MCF 10A (cell line): ENCODE results near the gene MED26. TPM values are rescaled to one million over a fixed set of nuclear protein-coding genes. Genes with fewer than 3 reads are reported as not detected.

Experiments used
- BruUV-seq: library from RNA; stranded (reverse); fragments of 400-500 nt; replicated peaks from 2 replicates; lab custom pipeline; 2021; lab: Mats Ljungman, UMichigan
- CTCF ChIA-PET: fragments of 300-600 bp; sonication (Branson Sonifier 250); formaldehyde crosslinking; extraction: SDS; loops from one replicate; lab custom pipeline; 2021; ENCODE audit warnings: antibody characterized with exemption, inconsistent platforms; lab: Yijun Ruan, JAX
- POLR2A ChIA-PET: fragments of 300-600, 350-650 bp; sonication (Branson Sonifier 250); formaldehyde crosslinking; extraction: SDS; loops from one replicate; lab custom pipeline; 2020; ENCODE audit warnings: antibody characterized with exemption, inconsistent platforms; lab: Yijun Ruan, JAX
- DNase-seq: peaks from one replicate; pipeline ENCODE4 v3.0.0-alpha.2; 2018; ENCODE audit not compliant: unreplicated experiment
- H3K27ac Mint-ChIP-seq: one replicate; pipeline ENCODE4 v1.8.0; 2022; ENCODE audit warnings: mild to moderate bottlenecking, low read depth, mixed read lengths; ENCODE audit not compliant: unreplicated experiment
- H3K27me3 Mint-ChIP-seq: one replicate; pipeline ENCODE4 v1.8.0; 2022; ENCODE audit warnings: mixed read lengths; ENCODE audit not compliant: insufficient read depth, unreplicated experiment
- H3K36me3 Mint-ChIP-seq: one replicate; pipeline ENCODE4 v1.8.0; 2022; ENCODE audit warnings: mild to moderate bottlenecking, moderate library complexity, mixed read lengths; ENCODE audit not compliant: insufficient read depth, unreplicated experiment
- H3K4me1 Mint-ChIP-seq: one replicate; pipeline ENCODE4 v1.8.0; 2022; ENCODE audit warnings: mixed read lengths; ENCODE audit not compliant: insufficient read depth, unreplicated experiment
- H3K4me3 Mint-ChIP-seq: one replicate; pipeline ENCODE4 v1.8.0; 2022; ENCODE audit warnings: mild to moderate bottlenecking, moderate library complexity, mixed read lengths; ENCODE audit not compliant: unreplicated experiment
- H3K9me3 Mint-ChIP-seq: one replicate; pipeline ENCODE4 v1.8.0; 2022; ENCODE audit warnings: mixed read lengths; ENCODE audit not compliant: unreplicated experiment
- intact Hi-C: fragments of 100-400 bp; cut with micrococcal nuclease; formaldehyde crosslinking; loops from 2 replicates; pipeline ENCODE4 v1.14.1; 2022
- total RNA-seq: library from RNA; stranded (reverse); gene quantifications from 2 replicates; pipeline ENCODE4 v1.2.3, GENCODE V29; 2022
- TF ChIP-seq, protein P1 (sequence below): fragments of 200-600 bp; IDR thresholded peaks from one replicate; pipeline ENCODE4 v1.8.0; 2022; ENCODE audit warnings: antibody characterized with exemption, mild to moderate bottlenecking; ENCODE audit not compliant: unreplicated experiment

Gene MED26
- total RNA-seq, 1 experiment from 2014 or later = 12.9 TPM

DNA sequence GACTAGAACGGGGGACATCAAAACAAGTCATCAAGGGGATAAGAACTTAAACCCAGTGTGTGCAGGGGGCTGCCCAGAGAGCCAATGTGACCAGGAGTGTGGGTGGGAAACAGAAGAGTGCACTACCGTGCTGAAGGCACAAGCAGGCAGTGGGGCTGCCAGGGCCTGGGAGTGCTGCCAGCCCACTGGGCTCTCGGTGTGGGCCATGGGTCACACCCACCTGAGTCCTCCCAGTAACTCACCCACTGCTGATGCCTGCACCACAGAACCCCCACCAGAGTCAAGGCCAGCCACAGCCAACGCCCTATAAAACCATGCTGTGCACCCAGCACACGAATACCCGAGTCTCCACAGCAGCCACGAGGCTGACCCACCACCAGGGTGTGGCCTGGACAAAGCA is 8.5 kb downstream of the MED26 start:
- H3K4me1 Mint-ChIP-seq = peaks cover 33% of the 10 kb centered on the region
- no peaks in the 10 kb centered on the region for H3K9me3 Mint-ChIP-seq
- no TSS peak for BruUV-seq

GRCh38 chr19:16618248-16618647 is 9.8 kb downstream of the MED26 start:
- intact Hi-C loops = no loop called here
- Mint-ChIP-seq H3K4me1 (peaks cover 35% of the 10 kb centered on the region), H3K9me3 (no peaks in the 10 kb centered on the region), H3K27me3 (no peaks in the 10 kb centered on the region), H3K4me3 (no peak overlapping the region), H3K27ac (no peak overlapping the region), H3K36me3 (no peaks in the 10 kb centered on the region)
- TF ChIP-seq, protein P1, sequence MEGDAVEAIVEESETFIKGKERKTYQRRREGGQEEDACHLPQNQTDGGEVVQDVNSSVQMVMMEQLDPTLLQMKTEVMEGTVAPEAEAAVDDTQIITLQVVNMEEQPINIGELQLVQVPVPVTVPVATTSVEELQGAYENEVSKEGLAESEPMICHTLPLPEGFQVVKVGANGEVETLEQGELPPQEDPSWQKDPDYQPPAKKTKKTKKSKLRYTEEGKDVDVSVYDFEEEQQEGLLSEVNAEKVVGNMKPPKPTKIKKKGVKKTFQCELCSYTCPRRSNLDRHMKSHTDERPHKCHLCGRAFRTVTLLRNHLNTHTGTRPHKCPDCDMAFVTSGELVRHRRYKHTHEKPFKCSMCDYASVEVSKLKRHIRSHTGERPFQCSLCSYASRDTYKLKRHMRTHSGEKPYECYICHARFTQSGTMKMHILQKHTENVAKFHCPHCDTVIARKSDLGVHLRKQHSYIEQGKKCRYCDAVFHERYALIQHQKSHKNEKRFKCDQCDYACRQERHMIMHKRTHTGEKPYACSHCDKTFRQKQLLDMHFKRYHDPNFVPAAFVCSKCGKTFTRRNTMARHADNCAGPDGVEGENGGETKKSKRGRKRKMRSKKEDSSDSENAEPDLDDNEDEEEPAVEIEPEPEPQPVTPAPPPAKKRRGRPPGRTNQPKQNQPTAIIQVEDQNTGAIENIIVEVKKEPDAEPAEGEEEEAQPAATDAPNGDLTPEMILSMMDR = no peak
- ChIA-PET POLR2A (interaction anchor here (1.1 to 3.5 kb wide), 2 partner anchors 9 kb away, joined by 4 to 16 read pairs; partner anchors contain the start of gene MED26), CTCF (no interaction called here)
- BruUV-seq = no TSS peak
- no peak for DNase-seq

More for the DNA sequence above, 8.5 kb downstream of the MED26 start:
- H3K4me3 Mint-ChIP-seq = no peak overlapping the region
- ChIA-PET CTCF (no interaction called here), POLR2A (interaction anchor here (0.5 kb wide), 1 partner anchor 50 kb away, joined by 4 read pairs; no protein-coding TSS in a partner anchor)
- DNase-seq = no peak
- H3K27me3 Mint-ChIP-seq = no peaks in the 10 kb centered on the region
- intact Hi-C loops = no loop called here
- H3K36me3 Mint-ChIP-seq = no peaks in the 10 kb centered on the region
- TF ChIP-seq, protein P1 = no peak
- H3K27ac Mint-ChIP-seq = no peak overlapping the region

- H3K4me3 Mint-ChIP-seq = no peak overlapping the region
- intact Hi-C loops = no loop called here
- H3K36me3 Mint-ChIP-seq = no peaks in the 10 kb centered on the region
- H3K27ac Mint-ChIP-seq = no peak overlapping the region
- no peaks in the 10 kb centered on the region for H3K9me3 Mint-ChIP-seq
- no peaks in the 10 kb centered on the region for H3K27me3 Mint-ChIP-seq
- H3K4me1 Mint-ChIP-seq = peaks cover 45% of the 10 kb centered on the region
- no peak for DNase-seq
- TF ChIP-seq, protein P1 = no peak
- BruUV-seq = no TSS peak
- ChIA-PET POLR2A (interaction anchor here (3.5 kb wide), 1 partner anchor 12 kb away, joined by 16 read pairs; the partner anchor contains the start of gene MED26), CTCF (interaction anchor here (0.7 to 1.1 kb wide), 2 partner anchors 9 to 31 kb away, joined by 3 read pairs; no protein-coding TSS in a partner anchor)
These were observed 12.2 kb downstream of the MED26 start for GRCh38 chr19:16615808-16616207.

- TF ChIP-seq, protein P1 = no peak
- intact Hi-C loops = no loop called here
- no TSS peak for BruUV-seq
- DNase-seq = no peak
- no peaks in the 10 kb centered on the region for H3K36me3 Mint-ChIP-seq
- POLR2A ChIA-PET = no interaction called here
- H3K27me3 Mint-ChIP-seq = no peaks in the 10 kb centered on the region
- H3K27ac Mint-ChIP-seq = no peak overlapping the region
- CTCF ChIA-PET = interaction anchor here (0.7 kb wide), 1 partner anchor 32 kb away, joined by 3 read pairs; no protein-coding TSS in a partner anchor
- peaks cover 43% of the 10 kb centered on the region for H3K4me1 Mint-ChIP-seq
- H3K9me3 Mint-ChIP-seq = no peaks in the 10 kb centered on the region
- no peak overlapping the region for H3K4me3 Mint-ChIP-seq
These were observed 13.1 kb downstream of the MED26 start for GRCh38 chr19:16614941-16615340.
